Measurements from ENCODE around the gene MAPK10.

DNA sequence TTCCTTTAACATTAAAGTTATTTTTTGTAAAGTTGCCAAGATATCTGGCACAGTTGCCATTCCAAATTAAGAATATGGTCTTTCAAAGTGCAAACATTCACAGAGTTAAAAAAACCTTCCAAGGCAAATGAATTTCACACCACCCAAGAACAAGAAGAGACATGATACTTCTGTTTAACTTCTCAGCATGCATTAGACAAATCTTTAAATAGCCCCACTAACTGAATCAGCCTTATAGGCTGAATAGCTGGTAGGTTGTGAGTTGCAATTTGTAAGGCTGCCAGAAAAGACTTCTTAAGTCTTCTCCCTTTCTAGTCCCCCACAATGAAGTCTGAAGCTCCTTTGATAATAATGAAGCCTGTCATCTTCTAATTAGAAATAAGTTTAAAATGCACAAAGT, 95.6 kb downstream of the MAPK10 start:
- TF ChIP-seq, protein P1, sequence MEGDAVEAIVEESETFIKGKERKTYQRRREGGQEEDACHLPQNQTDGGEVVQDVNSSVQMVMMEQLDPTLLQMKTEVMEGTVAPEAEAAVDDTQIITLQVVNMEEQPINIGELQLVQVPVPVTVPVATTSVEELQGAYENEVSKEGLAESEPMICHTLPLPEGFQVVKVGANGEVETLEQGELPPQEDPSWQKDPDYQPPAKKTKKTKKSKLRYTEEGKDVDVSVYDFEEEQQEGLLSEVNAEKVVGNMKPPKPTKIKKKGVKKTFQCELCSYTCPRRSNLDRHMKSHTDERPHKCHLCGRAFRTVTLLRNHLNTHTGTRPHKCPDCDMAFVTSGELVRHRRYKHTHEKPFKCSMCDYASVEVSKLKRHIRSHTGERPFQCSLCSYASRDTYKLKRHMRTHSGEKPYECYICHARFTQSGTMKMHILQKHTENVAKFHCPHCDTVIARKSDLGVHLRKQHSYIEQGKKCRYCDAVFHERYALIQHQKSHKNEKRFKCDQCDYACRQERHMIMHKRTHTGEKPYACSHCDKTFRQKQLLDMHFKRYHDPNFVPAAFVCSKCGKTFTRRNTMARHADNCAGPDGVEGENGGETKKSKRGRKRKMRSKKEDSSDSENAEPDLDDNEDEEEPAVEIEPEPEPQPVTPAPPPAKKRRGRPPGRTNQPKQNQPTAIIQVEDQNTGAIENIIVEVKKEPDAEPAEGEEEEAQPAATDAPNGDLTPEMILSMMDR (IDR thresholded peaks at IDR 0.05; ENCODE audit: low read depth, low read length), result no peak
- no peak for TF ChIP-seq EZH2phosphoT487 (IDR thresholded peaks at IDR 0.05; ENCODE audit: low read depth)
